ENCODE results near the gene SHISA9. TPM values are rescaled to one million over a fixed set of nuclear protein-coding genes. Genes with fewer than 3 reads are reported as not detected.

SHISA9 gene
- total RNA-seq, 1 experiment from 2014 or later: not detected

DNA sequence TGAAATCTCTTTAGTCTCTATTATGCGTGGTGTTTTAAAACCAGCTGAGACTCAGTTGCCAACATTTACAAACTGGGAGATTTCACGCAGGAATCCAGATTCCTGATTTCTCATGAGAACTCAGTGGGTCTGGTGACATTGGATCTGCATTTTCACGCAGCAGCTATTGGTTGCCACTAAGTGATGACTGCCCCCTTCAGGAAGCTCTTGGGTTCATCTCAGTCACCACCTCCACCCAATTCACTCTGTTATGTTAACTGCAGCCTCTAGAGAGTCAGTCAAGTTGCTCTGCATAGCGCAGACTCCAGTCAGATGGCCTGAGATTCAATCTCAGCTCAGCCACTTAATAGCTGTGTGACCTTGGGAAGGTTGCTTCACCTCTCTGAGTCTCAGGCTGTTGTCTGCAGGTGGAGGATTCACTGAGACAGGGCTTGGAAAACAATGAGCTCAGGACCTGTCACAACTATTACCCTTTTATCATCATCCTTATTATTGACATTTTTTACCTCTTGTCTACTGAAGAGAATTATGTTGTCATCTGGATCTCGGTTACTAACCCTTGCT is 6.4 kb downstream of the SHISA9 start:
- TF ChIP-seq RAD21 (IDR thresholded peaks at IDR 0.05; ENCODE audit: low read depth) (peak; percentile 36), JUND (IDR thresholded peaks at IDR 0.05) (no peak), EZH2 (IDR thresholded peaks at IDR 0.05) (no peak), CEBPB (IDR thresholded peaks at IDR 0.05; ENCODE audit: low read depth) (no peak), SIN3A (IDR thresholded peaks at IDR 0.05; ENCODE audit: low read depth) (no peak), ATF3 (IDR thresholded peaks at IDR 0.05) (no peak)
- TF ChIP-seq, protein P1, sequence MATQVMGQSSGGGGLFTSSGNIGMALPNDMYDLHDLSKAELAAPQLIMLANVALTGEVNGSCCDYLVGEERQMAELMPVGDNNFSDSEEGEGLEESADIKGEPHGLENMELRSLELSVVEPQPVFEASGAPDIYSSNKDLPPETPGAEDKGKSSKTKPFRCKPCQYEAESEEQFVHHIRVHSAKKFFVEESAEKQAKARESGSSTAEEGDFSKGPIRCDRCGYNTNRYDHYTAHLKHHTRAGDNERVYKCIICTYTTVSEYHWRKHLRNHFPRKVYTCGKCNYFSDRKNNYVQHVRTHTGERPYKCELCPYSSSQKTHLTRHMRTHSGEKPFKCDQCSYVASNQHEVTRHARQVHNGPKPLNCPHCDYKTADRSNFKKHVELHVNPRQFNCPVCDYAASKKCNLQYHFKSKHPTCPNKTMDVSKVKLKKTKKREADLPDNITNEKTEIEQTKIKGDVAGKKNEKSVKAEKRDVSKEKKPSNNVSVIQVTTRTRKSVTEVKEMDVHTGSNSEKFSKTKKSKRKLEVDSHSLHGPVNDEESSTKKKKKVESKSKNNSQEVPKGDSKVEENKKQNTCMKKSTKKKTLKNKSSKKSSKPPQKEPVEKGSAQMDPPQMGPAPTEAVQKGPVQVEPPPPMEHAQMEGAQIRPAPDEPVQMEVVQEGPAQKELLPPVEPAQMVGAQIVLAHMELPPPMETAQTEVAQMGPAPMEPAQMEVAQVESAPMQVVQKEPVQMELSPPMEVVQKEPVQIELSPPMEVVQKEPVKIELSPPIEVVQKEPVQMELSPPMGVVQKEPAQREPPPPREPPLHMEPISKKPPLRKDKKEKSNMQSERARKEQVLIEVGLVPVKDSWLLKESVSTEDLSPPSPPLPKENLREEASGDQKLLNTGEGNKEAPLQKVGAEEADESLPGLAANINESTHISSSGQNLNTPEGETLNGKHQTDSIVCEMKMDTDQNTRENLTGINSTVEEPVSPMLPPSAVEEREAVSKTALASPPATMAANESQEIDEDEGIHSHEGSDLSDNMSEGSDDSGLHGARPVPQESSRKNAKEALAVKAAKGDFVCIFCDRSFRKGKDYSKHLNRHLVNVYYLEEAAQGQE (IDR thresholded peaks at IDR 0.05; ENCODE audit: low read depth): no peak
- TF ChIP-seq, protein P2, sequence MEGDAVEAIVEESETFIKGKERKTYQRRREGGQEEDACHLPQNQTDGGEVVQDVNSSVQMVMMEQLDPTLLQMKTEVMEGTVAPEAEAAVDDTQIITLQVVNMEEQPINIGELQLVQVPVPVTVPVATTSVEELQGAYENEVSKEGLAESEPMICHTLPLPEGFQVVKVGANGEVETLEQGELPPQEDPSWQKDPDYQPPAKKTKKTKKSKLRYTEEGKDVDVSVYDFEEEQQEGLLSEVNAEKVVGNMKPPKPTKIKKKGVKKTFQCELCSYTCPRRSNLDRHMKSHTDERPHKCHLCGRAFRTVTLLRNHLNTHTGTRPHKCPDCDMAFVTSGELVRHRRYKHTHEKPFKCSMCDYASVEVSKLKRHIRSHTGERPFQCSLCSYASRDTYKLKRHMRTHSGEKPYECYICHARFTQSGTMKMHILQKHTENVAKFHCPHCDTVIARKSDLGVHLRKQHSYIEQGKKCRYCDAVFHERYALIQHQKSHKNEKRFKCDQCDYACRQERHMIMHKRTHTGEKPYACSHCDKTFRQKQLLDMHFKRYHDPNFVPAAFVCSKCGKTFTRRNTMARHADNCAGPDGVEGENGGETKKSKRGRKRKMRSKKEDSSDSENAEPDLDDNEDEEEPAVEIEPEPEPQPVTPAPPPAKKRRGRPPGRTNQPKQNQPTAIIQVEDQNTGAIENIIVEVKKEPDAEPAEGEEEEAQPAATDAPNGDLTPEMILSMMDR (IDR thresholded peaks at IDR 0.05 in 2 of 3, conservative IDR thresholded peaks at IDR 0.05 in 1 of 3; ENCODE audit: borderline replicate concordance in 1 of 3, insufficient read depth in 1 of 3, low read depth in 2 of 3, low read length in 2 of 3): peak in 2 of 3 experiments; percentile 29 to 41; a peak in 3 of 6 replicates
- H3K36me3 ChIP-seq (ENCODE audit: control insufficient read depth in 1 of 2, insufficient read depth in 2 of 2, low read length in 2 of 2): no peaks in the 10 kb centered on the region
- H4K20me1 ChIP-seq (ENCODE audit: insufficient read depth): no peaks in the 10 kb centered on the region
- peaks cover 13% of the 10 kb centered on the region; the same call in 1 of the 2 replicates for H3K27me3 ChIP-seq (ENCODE audit: insufficient read depth, low read length)
- DNase-seq (ENCODE audit: low read depth, low spot score): no peak
- no peak overlapping the region for H3K9ac ChIP-seq (ENCODE audit: low read length)
- H3K9me3 ChIP-seq (ENCODE audit: control insufficient read depth in 1 of 2, insufficient read depth in 1 of 2, low read depth in 1 of 2, low read length in 2 of 2): no peaks in the 10 kb centered on the region
- ATAC-seq: peak; percentile 67
- no peaks in the 10 kb centered on the region for H3K4me1 ChIP-seq (ENCODE audit: control insufficient read depth in 1 of 2, insufficient read depth in 2 of 2, low read length in 2 of 2)
- H3K79me2 ChIP-seq (ENCODE audit: insufficient read depth, low read length): no peaks in the 10 kb centered on the region
- ChIA-PET RAD21 (ENCODE audit: low non-redundant PET in 1 of 2, low total read pairs in 2 of 2, uncharacterized antibody in 2 of 2, unreplicated experiment in 2 of 2) (interaction anchor here in 1 of 2 experiments (0.6 to 0.9 kb wide), 2 partner anchors 13 to 66 kb away, joined by 3 read pairs; no protein-coding TSS in a partner anchor), CTCF (interaction anchor here (0.6 to 1.6 kb wide), 5 partner anchors 10 to 812 kb away, joined by 3 to 7 read pairs (median 4); no protein-coding TSS in a partner anchor), POLR2A (no interaction called here)
- H2AFZ ChIP-seq (ENCODE audit: low read depth, low read length, poor library complexity, severe bottlenecking): no peak overlapping the region
- no TSS peak for BruUV-seq (replicated peaks)
- no peak overlapping the region for H3K4me2 ChIP-seq (ENCODE audit: low read length)
- H3K9me2 ChIP-seq (ENCODE audit: insufficient read depth): no peaks in the 10 kb centered on the region
- H3K27ac ChIP-seq (ENCODE audit: low read depth, low read length): no peak overlapping the region
- intact Hi-C loops (cut with micrococcal nuclease): loop anchor here (5.0 kb wide), 1 partner anchor 335 kb away; no protein-coding TSS in a partner anchor
- no peak overlapping the region for H3K4me3 ChIP-seq (replicated peaks in 1 of 2; ENCODE audit: low read depth in 1 of 2, low read length in 2 of 2)
